Measurements from ENCODE around the gene RASGRF1.

DNA sequence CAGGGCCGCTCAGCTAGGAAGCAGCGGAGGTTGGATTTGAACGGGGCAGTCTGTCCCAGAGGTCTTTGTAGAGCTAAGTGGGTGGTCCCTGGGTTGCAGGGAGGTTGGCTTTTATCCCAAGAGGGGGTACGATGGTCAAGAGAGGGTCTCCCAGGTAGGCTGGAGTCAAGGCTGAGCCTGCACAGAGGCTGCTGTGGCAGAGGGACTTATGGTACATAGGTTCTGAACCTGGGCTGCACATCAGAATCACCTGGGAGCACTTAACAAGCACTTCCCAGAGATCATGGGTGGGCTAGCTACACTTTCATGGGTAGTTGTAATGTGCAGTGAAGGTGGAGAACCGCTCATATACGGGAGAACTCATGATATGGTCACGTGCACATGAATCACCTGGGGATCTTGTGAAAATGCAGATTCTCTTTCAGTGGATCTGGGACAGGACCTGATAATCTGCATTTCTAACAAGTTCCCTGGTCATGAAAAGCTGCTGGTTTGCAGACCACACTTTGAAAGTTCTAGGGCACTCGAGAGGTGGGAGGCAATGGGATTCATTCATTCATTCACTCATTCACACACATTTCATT lies 2.9 kb upstream of the RASGRF1 start:
- TF ChIP-seq, protein P1, sequence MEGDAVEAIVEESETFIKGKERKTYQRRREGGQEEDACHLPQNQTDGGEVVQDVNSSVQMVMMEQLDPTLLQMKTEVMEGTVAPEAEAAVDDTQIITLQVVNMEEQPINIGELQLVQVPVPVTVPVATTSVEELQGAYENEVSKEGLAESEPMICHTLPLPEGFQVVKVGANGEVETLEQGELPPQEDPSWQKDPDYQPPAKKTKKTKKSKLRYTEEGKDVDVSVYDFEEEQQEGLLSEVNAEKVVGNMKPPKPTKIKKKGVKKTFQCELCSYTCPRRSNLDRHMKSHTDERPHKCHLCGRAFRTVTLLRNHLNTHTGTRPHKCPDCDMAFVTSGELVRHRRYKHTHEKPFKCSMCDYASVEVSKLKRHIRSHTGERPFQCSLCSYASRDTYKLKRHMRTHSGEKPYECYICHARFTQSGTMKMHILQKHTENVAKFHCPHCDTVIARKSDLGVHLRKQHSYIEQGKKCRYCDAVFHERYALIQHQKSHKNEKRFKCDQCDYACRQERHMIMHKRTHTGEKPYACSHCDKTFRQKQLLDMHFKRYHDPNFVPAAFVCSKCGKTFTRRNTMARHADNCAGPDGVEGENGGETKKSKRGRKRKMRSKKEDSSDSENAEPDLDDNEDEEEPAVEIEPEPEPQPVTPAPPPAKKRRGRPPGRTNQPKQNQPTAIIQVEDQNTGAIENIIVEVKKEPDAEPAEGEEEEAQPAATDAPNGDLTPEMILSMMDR (IDR thresholded peaks at IDR 0.05; ENCODE audit: poor library complexity, severe bottlenecking) = no peak
- TF ChIP-seq EP300 (conservative IDR thresholded peaks at IDR 0.05; ENCODE audit: poor library complexity, severe bottlenecking) (no peak), EZH2 (IDR thresholded peaks at IDR 0.05; ENCODE audit: borderline replicate concordance, insufficient read depth, low read length, poor library complexity, severe bottlenecking) (no peak), RAD21 (conservative IDR thresholded peaks at IDR 0.05) (no peak)

Data from neural cell (in vitro differentiated cells).